ENCODE data around the gene ZAP70.

Gene ZAP70

GRCh38 chr2:97788986-97789644 is 75.7 kb downstream of the ZAP70 start:
- no peak for DNase-seq (ENCODE audit: low spot score)
